Heart left ventricle (tissue), 13 donors: ENCODE results near the gene LDLRAD1.

Experiments used
- POLR2A ChIP-seq, 2 donors: fragments of 450-650 bp; IDR thresholded peaks; one replicate each; pipeline ENCODE4 v1.6.1; 2017; ENCODE audit warnings: antibody characterized with exemption in 2 of 2, mild to moderate bottlenecking in 2 of 2, moderate library complexity in 2 of 2
- TF ChIP-seq, protein P1 (sequence below), 12 donors: fragments of 200-600 bp; sonication (generic) in 4 of 12; IDR thresholded peaks; one replicate each; pipeline versions ENCODE4 v1.5.0 to v1.8.0; 2018 to 2022; ENCODE audit warnings: antibody characterized with exemption in 12 of 12, mild to moderate bottlenecking in 5 of 12
- donor health status: ischemic (EF 13 %, LVEDD 7.1; RV severe dilation, severe dysfunction).
- donor health status: DM: no; HTN: yes; CAD: no.
- donor health status: DM: no; HTN: no; CAD: no.
- donor health status: ischemic (EF 25% LVEDD 6.9; RV normal size, moderate dysfunction).
- donor health status: ischemic (EF 25% LVEDD 5.7; RV mildly dilated, moderate dysfunction).
- donor health status: ischemic (EF 35%, LVEDD 5.7; RV mildly dilated, moderate dysfunction).
- donor health status: nonischemic (EF 11% LVEDD 7.7; RV severe dilation, severe dysfunction).
- donor health status: DM: yes; HTN: yes; CAD: no.
- donor health status: PGD.
- donor health status: ischemic (EF 29% LVEDD 5.4; RV normal size, mild dysfunction).
- donor health status: nonischemic (EF 23%, LVEDD 6.1; RV moderate dilation, normal function).

GRCh38 chr1:54046671-54047383 lies 28.8 kb upstream of the LDLRAD1 start:
- TF ChIP-seq, protein P1, sequence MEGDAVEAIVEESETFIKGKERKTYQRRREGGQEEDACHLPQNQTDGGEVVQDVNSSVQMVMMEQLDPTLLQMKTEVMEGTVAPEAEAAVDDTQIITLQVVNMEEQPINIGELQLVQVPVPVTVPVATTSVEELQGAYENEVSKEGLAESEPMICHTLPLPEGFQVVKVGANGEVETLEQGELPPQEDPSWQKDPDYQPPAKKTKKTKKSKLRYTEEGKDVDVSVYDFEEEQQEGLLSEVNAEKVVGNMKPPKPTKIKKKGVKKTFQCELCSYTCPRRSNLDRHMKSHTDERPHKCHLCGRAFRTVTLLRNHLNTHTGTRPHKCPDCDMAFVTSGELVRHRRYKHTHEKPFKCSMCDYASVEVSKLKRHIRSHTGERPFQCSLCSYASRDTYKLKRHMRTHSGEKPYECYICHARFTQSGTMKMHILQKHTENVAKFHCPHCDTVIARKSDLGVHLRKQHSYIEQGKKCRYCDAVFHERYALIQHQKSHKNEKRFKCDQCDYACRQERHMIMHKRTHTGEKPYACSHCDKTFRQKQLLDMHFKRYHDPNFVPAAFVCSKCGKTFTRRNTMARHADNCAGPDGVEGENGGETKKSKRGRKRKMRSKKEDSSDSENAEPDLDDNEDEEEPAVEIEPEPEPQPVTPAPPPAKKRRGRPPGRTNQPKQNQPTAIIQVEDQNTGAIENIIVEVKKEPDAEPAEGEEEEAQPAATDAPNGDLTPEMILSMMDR (IDR thresholded peaks at IDR 0.05): no peak
- no peak for TF ChIP-seq POLR2A (IDR thresholded peaks at IDR 0.05)
